B cell (primary cell): ENCODE measurements around the gene PCDHA1. TPM values are rescaled to one million over a fixed set of nuclear protein-coding genes. Genes with fewer than 3 reads are reported as not detected.

Experiments used
- ATAC-seq: fragments of 200-7000 bp; cut with Tn5 transposase; one replicate; pipeline ENCODE4 v1.10.0; 2021; ENCODE audit warnings: low read depth, mild to moderate bottlenecking, moderate number of reproducible peaks, moderate library complexity
- CTCF ChIA-PET: fragments of 350-600 bp; sonication (Branson Sonifier 250); formaldehyde crosslinking; loops from one replicate; lab custom pipeline; 2021; ENCODE audit warnings: antibody characterized with exemption, inconsistent platforms; lab: Charles Lee
- POLR2A ChIA-PET: fragments of 350-600 bp; sonication (Branson Sonifier 250); formaldehyde crosslinking; loops from one replicate; lab custom pipeline; 2021; ENCODE audit warnings: antibody characterized with exemption; lab: Charles Lee
- DNase-seq: peaks from one replicate; pipeline ENCODE4 v3.0.0; 2013
- H2AFZ ChIP-seq: 2 replicates; pipeline ENCODE4 v1.6.1; 2012; ENCODE audit warnings: mild to moderate bottlenecking, low read depth, low read length; ENCODE audit not compliant: insufficient read depth, poor library complexity, severe bottlenecking
- H3K27ac ChIP-seq, 2 donors: 1 replicate in 1 of 2; 2 replicates in 1 of 2; pipeline ENCODE4 v1.5.1; 2012 to 2013; ENCODE audit warnings: low read length in 2 of 2, mild to moderate bottlenecking in 2 of 2, moderate library complexity in 1 of 2
- H3K27me3 ChIP-seq, 4 experiments: fragments of 200-600 bp in 1 of 4; sonication (generic) in 1 of 4; replicated peaks in 1 of 4; 1 replicate in 2 of 4; 2 replicates in 2 of 4; pipeline versions ENCODE4 v1.6.1 to v1.7.0; 2013 to 2016; ENCODE audit warnings: low read length in 3 of 4, mild to moderate bottlenecking in 2 of 4, mixed read lengths in 1 of 4, moderate library complexity in 1 of 4; ENCODE audit not compliant: insufficient read depth in 4 of 4, control insufficient read depth in 3 of 4; ENCODE audit errors: control extremely low read depth in 1 of 4
- H3K36me3 ChIP-seq, 2 experiments: replicated peaks in 1 of 2; 1 replicate in 1 of 2; 2 replicates in 1 of 2; pipeline versions ENCODE4 v1.6.1 to v1.7.1; 2013; ENCODE audit warnings: low read length in 1 of 2; ENCODE audit not compliant: insufficient read depth in 2 of 2, control insufficient read depth in 1 of 2; ENCODE audit errors: control extremely low read depth in 1 of 2, extremely low read depth in 1 of 2
- H3K4me1 ChIP-seq, 2 donors: fragments of 200-600 bp in 1 of 2; sonication (generic) in 1 of 2; 1 replicate in 1 of 2; 2 replicates in 1 of 2; pipeline versions ENCODE4 v1.5.1 to v1.6.1; 2013 to 2017; ENCODE audit warnings: low read length in 2 of 2; ENCODE audit not compliant: control insufficient read depth in 2 of 2, insufficient read depth in 2 of 2
- H3K4me2 ChIP-seq: replicated peaks from 2 replicates; pipeline ENCODE3; 2012; ENCODE audit warnings: mild to moderate bottlenecking, low read depth, low read length; ENCODE audit not compliant: poor library complexity, severe bottlenecking
- H3K4me3 ChIP-seq, 5 experiments: fragments of 200-600 bp in 1 of 5; sonication (generic) in 1 of 5; 1 replicate in 3 of 5; 2 replicates in 2 of 5; pipeline versions ENCODE4 v1.5.1 to v1.7.0; 2011 to 2016; ENCODE audit warnings: low read length in 4 of 5, mild to moderate bottlenecking in 4 of 5, low read depth in 2 of 5, control low read depth in 1 of 5, moderate library complexity in 1 of 5; ENCODE audit not compliant: insufficient read depth in 1 of 5; ENCODE audit errors: control extremely low read depth in 1 of 5, extremely low read depth in 1 of 5
- H3K79me2 ChIP-seq: fragments of 200-600 bp; sonication (generic); one replicate; pipeline ENCODE4 v1.6.0; 2016; ENCODE audit warnings: low read length; ENCODE audit not compliant: control insufficient read depth, insufficient read depth
- H3K9ac ChIP-seq: fragments of 200-600 bp; sonication (generic); 2 replicates; pipeline ENCODE4 v1.6.1; 2017; ENCODE audit warnings: mild to moderate bottlenecking, low read length, moderate library complexity
- H3K9me3 ChIP-seq, 3 donors: one replicate each; pipeline versions ENCODE4 v1.6.1 to v1.7.1; 2013; ENCODE audit warnings: low read length in 2 of 3; ENCODE audit not compliant: control insufficient read depth in 2 of 3, insufficient read depth in 1 of 3; ENCODE audit errors: control extremely low read depth in 1 of 3
- H4K20me1 ChIP-seq: 2 replicates; pipeline ENCODE4 v1.6.0; 2012; ENCODE audit warnings: mild to moderate bottlenecking, low read length; ENCODE audit not compliant: insufficient read depth, control insufficient read depth, poor library complexity, severe bottlenecking
- H3K27ac Mint-ChIP-seq: one replicate; pipeline ENCODE4 v1.8.0; 2021; ENCODE audit warnings: mixed read lengths
- H3K27me3 Mint-ChIP-seq: one replicate; pipeline ENCODE4 v1.8.0; 2021; ENCODE audit warnings: mixed read lengths
- H3K4me1 Mint-ChIP-seq: one replicate; pipeline ENCODE4 v1.8.0; 2021; ENCODE audit warnings: mixed read lengths
- H3K4me3 Mint-ChIP-seq: one replicate; pipeline ENCODE4 v1.8.0; 2021; ENCODE audit warnings: mixed read lengths
- H3K9me3 Mint-ChIP-seq: one replicate; pipeline ENCODE4 v1.8.0; 2022; ENCODE audit warnings: mixed read lengths; ENCODE audit not compliant: insufficient read depth
- CTCF ChIP-seq: fragments of 200-600 bp; IDR thresholded peaks from one replicate; pipeline ENCODE4 v1.8.0; 2022; ENCODE audit warnings: antibody characterized with exemption, mild to moderate bottlenecking
- EZH2 ChIP-seq: IDR thresholded peaks from 2 replicates; pipeline ENCODE4 v1.6.1; 2012; ENCODE audit warnings: borderline replicate concordance, low read depth, mild to moderate bottlenecking, moderate library complexity, low read length; ENCODE audit not compliant: insufficient read depth, poor library complexity, severe bottlenecking
- WGBS: methylation state at CpG from one replicate; pipeline ENCODE4 v1.1.5; 2013; ENCODE audit warnings: missing lambda C conversion rate; ENCODE audit not compliant: insufficient coverage; 5-methylcytosine and 5-hydroxymethylcytosine counted together
- intact Hi-C: fragments of 100-400 bp; cut with micrococcal nuclease; formaldehyde crosslinking; loops from one replicate; pipeline ENCODE4 v1.10.0; 2022
- polyA plus RNA-seq: library from polyadenylated mRNA; depleted of rRNA; stranded (reverse); fragments of >200 nt; gene quantifications from 2 replicates; pipeline ENCODE4 v1.2.3, GENCODE V29; 2012
- total RNA-seq, 2 donors: library from RNA; stranded (reverse); fragments of 120-200 nt in 1 of 2; gene quantifications; 1 replicate in 1 of 2; 2 replicates in 1 of 2; pipeline versions ENCODE4 v1.2.3 to v1.2.4, GENCODE V29; 2013 to 2022

PCDHA1 gene
- total and polyA plus RNA-seq, 2 donors (not counting 1 experiment from before 2014, with no cell fraction given): not detected

GRCh38 chr5:140835622-140836510 is 49.9 kb downstream of the PCDHA1 start:
- DNase-seq (no peak), ATAC-seq (no peak)
- TF ChIP-seq CTCF (no peak), EZH2 (no peak)
- Histone ChIP-seq H4K20me1 (no peaks in the 10 kb centered on the region), H2AFZ (no peak overlapping the region), H3K9me3 (peaks cover 0 to 21% (median 11%) of the 10 kb centered on the region in 3 donors), H3K4me3 (no peak overlapping the region), H3K9ac (no peak overlapping the region), H3K27me3 (peaks cover 0 to 10% (median 5%) of the 10 kb centered on the region in 4 experiments), H3K27ac (no peak overlapping the region), H3K4me2 (no peak overlapping the region), H3K79me2 (no peaks in the 10 kb centered on the region), H3K36me3 (no peaks in the 10 kb centered on the region), H3K4me1 (no peaks in the 10 kb centered on the region)
- H3K4me1 Mint-ChIP-seq: no peaks in the 10 kb centered on the region
- H3K4me3 Mint-ChIP-seq: no peak overlapping the region
- CTCF ChIA-PET: no interaction called here
- POLR2A ChIA-PET: no interaction called here
- H3K27me3 Mint-ChIP-seq: peaks cover 26% of the 10 kb centered on the region
- peaks cover 3% of the 10 kb centered on the region for H3K9me3 Mint-ChIP-seq
- no peak overlapping the region for H3K27ac Mint-ChIP-seq
- intact Hi-C loops: no loop called here
- 60% methylated on average over 103 of the region's 103 CpGs for WGBS
